GM06990 (cell line): Measurements from ENCODE around the gene WDFY2.
A peak's percentile ranks its signal among the peaks of the same experiment; 100 is the strongest.

ENCODE experiments used
- DNase-seq: peaks from one replicate; pipeline ENCODE4 v3.0.0-alpha.2; 2011; ENCODE audit not compliant: insufficient read length; ENCODE audit errors: extremely low read depth
- H3K27me3 ChIP-seq: replicated peaks from 2 replicates; pipeline ENCODE4 v1.6.0; 2011; ENCODE audit warnings: low read length; ENCODE audit not compliant: control insufficient read depth, insufficient read depth
- H3K36me3 ChIP-seq: 2 replicates; pipeline ENCODE4 v1.5.1; 2011; ENCODE audit warnings: low read length; ENCODE audit not compliant: control insufficient read depth, insufficient read depth
- H3K4me3 ChIP-seq: replicated peaks from 2 replicates; pipeline ENCODE4 v1.5.1; 2011; ENCODE audit warnings: low read depth, mild to moderate bottlenecking, control low read depth, low read length
- TF ChIP-seq, protein P1 (sequence below): IDR thresholded peaks from 2 replicates; pipeline ENCODE4 v1.5.1; 2011; ENCODE audit warnings: low read length, control low read depth, mild to moderate bottlenecking, inconsistent platforms; ENCODE audit not compliant: insufficient read depth, poor library complexity, severe bottlenecking

The WDFY2 gene

GRCh38 chr13:51786425-51787265, 202.4 kb downstream of the WDFY2 start:
- DNase-seq, result no peak
- no peak overlapping the region for H3K4me3 ChIP-seq
- TF ChIP-seq, protein P1, sequence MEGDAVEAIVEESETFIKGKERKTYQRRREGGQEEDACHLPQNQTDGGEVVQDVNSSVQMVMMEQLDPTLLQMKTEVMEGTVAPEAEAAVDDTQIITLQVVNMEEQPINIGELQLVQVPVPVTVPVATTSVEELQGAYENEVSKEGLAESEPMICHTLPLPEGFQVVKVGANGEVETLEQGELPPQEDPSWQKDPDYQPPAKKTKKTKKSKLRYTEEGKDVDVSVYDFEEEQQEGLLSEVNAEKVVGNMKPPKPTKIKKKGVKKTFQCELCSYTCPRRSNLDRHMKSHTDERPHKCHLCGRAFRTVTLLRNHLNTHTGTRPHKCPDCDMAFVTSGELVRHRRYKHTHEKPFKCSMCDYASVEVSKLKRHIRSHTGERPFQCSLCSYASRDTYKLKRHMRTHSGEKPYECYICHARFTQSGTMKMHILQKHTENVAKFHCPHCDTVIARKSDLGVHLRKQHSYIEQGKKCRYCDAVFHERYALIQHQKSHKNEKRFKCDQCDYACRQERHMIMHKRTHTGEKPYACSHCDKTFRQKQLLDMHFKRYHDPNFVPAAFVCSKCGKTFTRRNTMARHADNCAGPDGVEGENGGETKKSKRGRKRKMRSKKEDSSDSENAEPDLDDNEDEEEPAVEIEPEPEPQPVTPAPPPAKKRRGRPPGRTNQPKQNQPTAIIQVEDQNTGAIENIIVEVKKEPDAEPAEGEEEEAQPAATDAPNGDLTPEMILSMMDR, result no peak
- H3K36me3 ChIP-seq, result no peaks in the 10 kb centered on the region
- no peaks in the 10 kb centered on the region for H3K27me3 ChIP-seq

DNA sequence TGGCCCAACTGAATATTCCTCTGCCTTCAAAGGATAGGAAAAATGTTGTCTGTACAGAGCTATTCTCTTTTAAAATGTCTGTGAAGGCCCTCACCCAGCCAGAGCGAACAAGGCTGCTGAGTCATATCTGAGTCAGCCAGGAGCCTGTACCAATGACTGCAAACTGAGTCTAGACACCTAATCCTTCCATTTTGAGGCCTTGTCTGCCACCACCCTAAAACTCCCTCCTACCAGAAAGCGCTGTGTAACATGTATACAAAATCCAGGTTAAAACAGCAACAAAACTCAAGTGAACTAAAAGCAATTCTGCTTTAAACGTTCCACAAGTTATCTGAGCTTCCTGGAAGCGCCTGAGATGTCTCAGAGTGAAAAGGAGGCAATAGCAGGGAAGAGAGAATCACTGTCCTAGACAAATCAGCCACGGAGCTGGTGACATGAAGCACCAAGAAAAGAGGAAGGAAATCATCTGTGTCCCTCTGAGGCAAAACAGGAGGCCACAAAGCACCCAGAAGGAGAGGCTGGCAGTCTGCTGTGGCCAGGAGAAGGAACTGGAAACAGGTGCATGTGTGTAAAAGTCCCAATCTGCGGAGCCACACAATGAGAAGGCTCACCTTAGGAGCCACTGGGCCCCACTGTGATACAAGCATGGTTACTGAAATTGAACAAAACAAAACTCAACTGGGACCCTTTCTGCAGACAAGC, 209.5 kb downstream of the WDFY2 start:
- H3K4me3 ChIP-seq, result no peak overlapping the region
- H3K27me3 ChIP-seq, result no peaks in the 10 kb centered on the region
- no peaks in the 10 kb centered on the region for H3K36me3 ChIP-seq
- peak; percentile 44 for DNase-seq
- TF ChIP-seq, protein P1, result no peak

DNA sequence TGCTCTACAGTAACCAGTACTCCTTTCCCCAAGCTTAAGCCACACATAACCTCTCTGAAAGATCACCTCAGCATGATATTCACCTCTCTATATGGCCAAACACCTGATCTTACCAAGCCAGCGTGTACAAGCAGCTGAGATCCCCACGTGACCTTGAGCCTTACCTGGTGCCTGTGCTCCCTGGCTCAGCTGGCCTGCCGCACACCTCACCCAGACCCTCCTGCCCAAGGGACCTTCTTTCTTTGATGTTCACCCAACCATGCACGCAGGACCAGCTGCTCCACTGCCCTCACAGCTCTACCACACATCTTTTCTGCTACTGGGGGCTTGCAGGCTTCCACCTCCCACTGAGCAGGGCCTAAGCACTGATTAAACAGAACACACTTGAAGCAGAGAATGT, 210.7 kb downstream of the WDFY2 start:
- Histone ChIP-seq H3K36me3 (no peaks in the 10 kb centered on the region), H3K4me3 (no peak overlapping the region), H3K27me3 (no peaks in the 10 kb centered on the region)
- no peak for DNase-seq
- TF ChIP-seq, protein P1, result no peak

DNA sequence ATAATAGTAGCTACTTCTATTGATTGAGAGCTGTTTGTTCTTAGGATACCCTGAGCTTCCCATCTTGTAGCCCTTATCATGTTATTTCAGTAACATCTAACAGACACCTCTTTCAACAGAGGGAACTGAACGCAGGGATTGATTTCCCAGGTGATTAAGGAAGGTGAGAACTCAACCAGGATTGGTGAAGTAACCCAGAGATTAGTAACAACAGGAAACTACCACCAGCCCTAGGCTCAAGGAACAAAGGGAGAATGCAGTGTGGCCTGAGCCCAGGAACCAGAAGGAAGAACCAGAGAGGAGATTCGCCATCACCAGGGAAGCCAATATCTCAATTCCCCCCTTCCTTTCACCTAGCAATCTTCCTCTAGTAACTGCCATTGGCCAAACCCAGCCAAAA, 211.2 kb downstream of the WDFY2 start:
- TF ChIP-seq, protein P1, result no peak
- no peak for DNase-seq
- H3K36me3 ChIP-seq, result no peaks in the 10 kb centered on the region
- no peak overlapping the region for H3K4me3 ChIP-seq
- H3K27me3 ChIP-seq, result no peaks in the 10 kb centered on the region

- DNase-seq, result no peak
- TF ChIP-seq, protein P1, result no peak
Measured at GRCh38 chr13:51796546-51796945, 212.3 kb downstream of the WDFY2 start.

More at GRCh38 chr13:51796546-51796945, 212.3 kb downstream of the WDFY2 start:
- Histone ChIP-seq H3K36me3 (no peaks in the 10 kb centered on the region), H3K4me3 (no peak overlapping the region), H3K27me3 (no peaks in the 10 kb centered on the region)
